Inferior parietal cortex (tissue), 1 donor: ENCODE data around the gene CPHXL.

Experiments used
- DNase-seq: peaks from one replicate; pipeline ENCODE4 v3.0.0-alpha.2; 2016; ENCODE audit errors: extremely low spot score

The CPHXL gene

GRCh38 chr16:75726390-75726789, at the start of gene CPHXL:
TSS of gene CPHXL (minus strand) at chr16:75726490. CDS start at chr16:75726442, 48 bp downstream.
- no peak for DNase-seq

GRCh38 chr16:75774197-75774596, 47.9 kb upstream of the CPHXL start:
- no peak for DNase-seq

GRCh38 chr16:75770051-75770450, 43.8 kb upstream of the CPHXL start:
- no peak for DNase-seq

GRCh38 chr16:75764154-75764768, 38.0 kb upstream of the CPHXL start:
- DNase-seq: peak; percentile 85

GRCh38 chr16:75763204-75763603, 36.9 kb upstream of the CPHXL start:
- DNase-seq: peak; percentile 19

- DNase-seq: no peak
Measured at GRCh38 chr16:75762746-75763145, 36.5 kb upstream of the CPHXL start.

- no peak for DNase-seq
Measured at GRCh38 chr16:75761108-75761507, 34.8 kb upstream of the CPHXL start.

GRCh38 chr16:75760018-75760519, 33.8 kb upstream of the CPHXL start:
- no peak for DNase-seq

GRCh38 chr16:75758215-75758614, 31.9 kb upstream of the CPHXL start:
- DNase-seq: no peak

GRCh38 chr16:75754141-75754540, 27.9 kb upstream of the CPHXL start:
- no peak for DNase-seq

- no peak for DNase-seq
Measured at GRCh38 chr16:75750528-75750927, 24.2 kb upstream of the CPHXL start.

GRCh38 chr16:75746359-75746758, 20.1 kb upstream of the CPHXL start:
- no peak for DNase-seq

- DNase-seq: no peak
Measured at GRCh38 chr16:75745823-75746222, 19.5 kb upstream of the CPHXL start.

GRCh38 chr16:75745242-75745641, 19.0 kb upstream of the CPHXL start:
- DNase-seq: no peak

GRCh38 chr16:75742424-75743047, 16.2 kb upstream of the CPHXL start:
- DNase-seq: no peak

GRCh38 chr16:75733305-75734211, 7.3 kb upstream of the CPHXL start:
- DNase-seq: peak; percentile 25

- DNase-seq: no peak
Measured at GRCh38 chr16:75732871-75733270, 6.6 kb upstream of the CPHXL start.

GRCh38 chr16:75727221-75727620, 931 bp upstream of the CPHXL start:
- no peak for DNase-seq

GRCh38 chr16:75718452-75718851, 7.8 kb downstream of the CPHXL start:
- no peak for DNase-seq

GRCh38 chr16:75714661-75715060, 11.6 kb downstream of the CPHXL start:
- no peak for DNase-seq

- DNase-seq: no peak
Measured at GRCh38 chr16:75710344-75710743, 15.9 kb downstream of the CPHXL start.

GRCh38 chr16:75703306-75703705, 23.0 kb downstream of the CPHXL start:
- no peak for DNase-seq
